Activated CD4-positive, CD25-positive, alpha-beta regulatory T cell treated with anti-CD3 and anti-CD28 coated beads, Interleukin-2, amount 50 U/mL, for 16 hours (primary cell): ENCODE data around the gene RESF1.
"Not testable (repeated sequence)": the region's sequence is repeated elsewhere in the genome, so short reads cannot be mapped to it uniquely, and the experiment has no call there.

ENCODE experiments used
- DNase-seq: peaks from one replicate; pipeline ENCODE4 v3.0.0-alpha.2; 2020; ENCODE audit warnings: low read depth, low spot score

The RESF1 gene, protein sequence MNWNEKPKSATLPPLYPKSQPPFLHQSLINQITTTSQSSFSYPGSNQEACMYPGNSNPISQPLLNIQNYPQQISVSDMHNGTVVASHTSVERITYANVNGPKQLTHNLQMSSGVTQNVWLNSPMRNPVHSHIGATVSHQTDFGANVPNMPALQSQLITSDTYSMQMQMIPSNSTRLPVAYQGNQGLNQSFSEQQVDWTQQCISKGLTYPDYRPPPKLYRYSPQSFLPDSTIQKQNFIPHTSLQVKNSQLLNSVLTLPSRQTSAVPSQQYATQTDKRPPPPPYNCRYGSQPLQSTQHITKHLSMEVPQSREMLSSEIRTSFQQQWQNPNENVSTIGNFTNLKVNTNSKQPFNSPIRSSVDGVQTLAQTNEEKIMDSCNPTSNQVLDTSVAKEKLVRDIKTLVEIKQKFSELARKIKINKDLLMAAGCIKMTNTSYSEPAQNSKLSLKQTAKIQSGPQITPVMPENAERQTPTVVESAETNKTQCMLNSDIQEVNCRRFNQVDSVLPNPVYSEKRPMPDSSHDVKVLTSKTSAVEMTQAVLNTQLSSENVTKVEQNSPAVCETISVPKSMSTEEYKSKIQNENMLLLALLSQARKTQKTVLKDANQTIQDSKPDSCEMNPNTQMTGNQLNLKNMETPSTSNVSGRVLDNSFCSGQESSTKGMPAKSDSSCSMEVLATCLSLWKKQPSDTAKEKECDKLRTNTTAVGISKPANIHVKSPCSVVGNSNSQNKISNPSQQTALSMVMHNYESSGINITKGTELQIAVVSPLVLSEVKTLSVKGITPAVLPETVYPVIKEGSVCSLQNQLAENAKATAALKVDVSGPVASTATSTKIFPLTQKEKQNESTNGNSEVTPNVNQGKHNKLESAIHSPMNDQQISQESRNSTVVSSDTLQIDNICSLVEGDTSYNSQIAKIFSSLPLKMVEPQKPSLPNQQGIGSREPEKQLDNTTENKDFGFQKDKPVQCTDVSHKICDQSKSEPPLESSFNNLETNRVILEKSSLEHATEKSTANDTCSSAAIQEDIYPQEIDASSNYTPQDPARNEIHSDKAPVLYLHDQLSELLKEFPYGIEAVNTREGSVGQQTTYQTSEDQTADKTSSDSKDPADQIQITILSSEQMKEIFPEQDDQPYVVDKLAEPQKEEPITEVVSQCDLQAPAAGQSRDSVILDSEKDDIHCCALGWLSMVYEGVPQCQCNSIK (N-terminal part only)

GRCh38 chr12:31959161-31959700, at the start of gene RESF1:
RESF1 (plus strand) TSS chr12:31959415; CDS start chr12:31980956, 21,541 bp downstream.
- peak; percentile 53 for DNase-seq

GRCh38 chr12:31914927-31915326, 44.3 kb upstream of the RESF1 start:
- DNase-seq: no peak

- no peak for DNase-seq
Observed at GRCh38 chr12:31915446-31915845, 43.8 kb upstream of the RESF1 start.

DNA sequence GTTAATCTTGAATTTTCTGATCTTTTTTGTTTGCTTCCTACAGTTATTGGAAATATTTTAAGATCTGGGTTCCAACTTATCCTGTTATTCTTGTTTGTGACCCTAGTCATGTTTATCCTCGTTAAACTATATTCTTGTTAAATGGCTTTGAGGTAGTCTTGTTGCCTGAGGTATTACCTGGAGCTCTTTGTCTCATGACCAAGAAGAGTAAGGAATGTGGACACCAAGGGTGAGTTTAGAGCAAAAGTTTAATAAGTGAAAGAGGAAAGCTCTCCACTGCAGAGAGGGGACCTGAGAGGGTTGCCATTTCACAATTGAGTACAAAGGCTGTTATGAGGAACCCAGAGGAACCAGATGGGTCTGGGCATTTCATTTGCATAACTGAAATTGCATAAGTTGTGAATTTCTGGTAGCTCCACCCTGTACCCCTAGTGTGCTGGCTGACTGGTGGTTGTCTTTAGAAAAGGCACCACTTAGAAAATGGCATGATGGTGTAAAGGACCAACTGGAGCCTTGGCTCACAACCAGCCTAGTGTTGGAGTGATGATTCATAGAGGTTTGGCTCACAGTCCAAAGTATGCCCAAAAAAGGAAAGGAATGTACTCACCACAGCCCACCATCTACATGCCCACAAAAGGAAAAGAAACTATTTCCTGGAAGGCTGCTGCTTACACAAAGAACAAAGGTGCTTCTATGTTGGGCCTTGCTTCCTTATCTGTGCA, 36.7 kb upstream of the RESF1 start:
- no peak for DNase-seq

GRCh38 chr12:31923063-31923412, 36.2 kb upstream of the RESF1 start:
- no peak for DNase-seq

- DNase-seq: no peak
Observed at GRCh38 chr12:31928246-31929026, 30.8 kb upstream of the RESF1 start.

DNA sequence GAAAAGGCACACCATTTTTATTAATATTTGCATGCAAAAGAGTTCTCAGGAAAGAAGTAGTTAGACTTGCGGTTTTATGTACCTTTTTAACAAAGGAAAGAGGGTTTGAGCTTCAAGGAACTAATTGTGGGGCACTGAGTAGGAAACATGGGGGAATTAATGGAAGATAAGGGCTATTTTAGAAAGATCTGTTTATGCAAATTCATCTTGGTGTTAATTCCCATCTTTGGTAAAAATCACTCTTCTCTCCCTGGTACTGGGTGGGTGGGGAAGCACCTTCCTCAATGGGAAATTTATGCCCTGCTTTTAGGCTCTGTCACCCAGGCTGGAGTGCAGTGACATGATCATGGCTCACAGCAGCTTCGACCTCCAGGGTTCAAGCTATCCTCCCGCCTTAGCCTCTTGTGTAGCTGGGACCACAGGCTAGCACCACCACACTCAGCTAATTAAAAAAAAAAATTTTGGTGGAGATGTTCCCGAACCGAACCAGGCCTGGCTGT, 30.1 kb upstream of the RESF1 start:
- no peak for DNase-seq

DNA sequence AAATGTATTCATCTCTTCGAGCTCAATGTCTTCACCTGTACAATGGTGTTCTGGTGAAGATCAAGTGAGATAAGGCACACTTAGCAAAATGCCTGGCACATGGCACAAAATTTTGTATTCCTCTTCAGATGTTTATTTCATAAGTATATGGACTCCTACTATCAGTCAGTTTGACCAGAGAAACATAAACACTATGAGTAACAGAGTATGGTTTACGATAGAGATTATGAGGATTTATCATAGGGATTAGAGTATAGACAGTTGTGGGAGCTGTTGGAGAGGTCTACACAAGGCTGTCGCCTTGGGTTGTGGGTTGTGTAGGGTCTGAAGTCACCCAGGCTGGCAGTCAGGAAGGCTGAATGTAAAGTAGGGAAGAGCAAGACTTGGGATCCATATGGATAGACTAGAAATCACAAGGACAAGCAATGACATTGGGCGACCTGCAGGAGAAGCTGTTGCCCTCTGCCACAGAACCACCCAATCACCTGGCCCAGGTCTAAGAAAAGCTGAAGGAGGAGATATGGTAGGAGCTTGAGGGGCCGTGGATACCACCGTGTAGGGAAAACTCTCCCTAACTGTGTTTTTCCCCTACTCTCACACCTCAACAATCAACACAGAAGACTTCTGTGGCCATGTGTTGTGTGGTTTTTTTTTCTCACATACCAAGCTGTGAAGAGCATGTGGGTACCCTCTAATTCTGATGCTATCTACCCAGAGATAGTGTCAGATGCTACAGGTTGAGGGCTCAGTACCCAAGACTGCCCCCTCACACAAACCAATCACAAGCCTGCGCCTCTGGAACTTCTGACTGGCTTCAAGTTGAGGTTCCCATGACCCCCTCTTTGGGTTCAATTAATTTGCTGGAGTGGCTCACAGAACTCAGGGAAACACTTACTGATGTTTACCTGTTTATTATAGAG, 27.2 kb upstream of the RESF1 start:
- no peak for DNase-seq

DNA sequence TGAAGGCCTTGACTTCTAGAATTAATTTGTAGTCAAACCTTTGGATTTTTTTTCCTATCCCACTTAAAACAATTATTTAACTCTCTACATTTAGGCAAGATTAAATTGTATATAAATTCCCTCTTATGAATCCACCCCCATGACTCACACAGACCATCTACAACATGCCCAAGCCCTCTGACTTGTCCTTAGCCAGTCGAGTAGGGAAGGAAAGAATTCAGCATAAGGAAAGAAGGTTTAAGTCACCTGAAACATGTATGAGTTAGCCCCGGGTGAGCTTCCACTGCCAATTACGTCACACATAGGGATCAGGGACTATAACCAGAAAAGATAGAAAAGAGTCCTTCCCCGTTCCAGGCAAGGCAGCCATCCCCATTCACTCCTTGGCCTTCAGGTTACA, 14.9 kb upstream of the RESF1 start:
- no peak for DNase-seq

GRCh38 chr12:31947971-31948370, 11.2 kb upstream of the RESF1 start:
- no peak for DNase-seq

DNA sequence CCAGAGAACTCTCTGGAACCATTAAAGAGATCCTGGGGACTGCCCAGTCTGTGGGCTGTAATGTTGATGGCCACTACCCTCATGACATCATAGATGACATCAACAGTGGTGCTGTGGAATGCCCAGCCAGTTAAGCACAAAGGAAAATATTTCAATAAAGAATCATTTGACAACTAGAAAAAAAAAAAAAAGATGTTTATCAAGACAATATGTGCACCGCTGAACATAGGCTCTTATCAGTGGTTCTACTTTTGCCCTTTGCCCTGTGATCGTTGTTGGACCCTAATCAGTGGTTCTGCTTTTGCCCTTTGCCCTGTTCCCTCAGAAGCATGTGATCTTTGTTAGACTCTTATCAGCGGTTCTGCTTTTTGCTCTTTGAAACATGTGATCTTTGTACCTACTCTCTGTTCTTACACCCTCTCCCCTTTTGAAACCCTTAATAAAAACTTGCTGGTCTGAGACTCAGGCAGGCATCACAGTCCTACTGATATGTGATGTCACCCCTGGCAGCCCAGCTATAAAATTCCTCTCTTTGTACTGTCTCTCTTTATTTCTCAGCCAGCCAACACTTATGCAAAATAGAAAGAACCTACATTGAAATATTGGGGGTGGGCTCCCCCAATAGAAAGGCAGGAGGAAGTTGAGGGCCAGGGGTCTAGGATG, 10.4 kb upstream of the RESF1 start:
- not testable (repeated sequence) for DNase-seq

DNA sequence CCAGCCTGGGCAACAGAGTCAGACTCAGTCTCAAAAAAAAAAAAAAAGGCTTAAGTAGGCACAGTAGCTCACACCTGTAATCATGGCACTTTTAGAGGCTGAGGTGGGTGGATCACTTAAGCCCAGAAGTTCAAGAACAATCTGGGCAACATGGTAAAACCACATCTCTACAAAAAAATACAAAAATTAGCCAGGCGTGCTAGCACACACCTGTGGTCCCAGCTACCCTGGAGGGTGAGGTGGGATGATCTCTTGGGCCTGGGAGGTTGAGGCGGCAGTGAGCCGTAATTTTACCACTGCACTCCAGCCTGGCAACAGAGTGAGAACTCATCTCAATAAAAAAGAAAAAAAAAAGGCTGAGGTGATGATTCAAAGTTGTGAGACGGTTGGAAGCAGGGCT, 9.1 kb upstream of the RESF1 start:
- no peak for DNase-seq

GRCh38 chr12:31950492-31950891, 8.7 kb upstream of the RESF1 start:
- no peak for DNase-seq

GRCh38 chr12:31951008-31951407, 8.2 kb upstream of the RESF1 start:
- DNase-seq: no peak

- DNase-seq: no peak
Observed at GRCh38 chr12:31951939-31952338, 7.3 kb upstream of the RESF1 start.

GRCh38 chr12:31952418-31952817, 6.8 kb upstream of the RESF1 start:
- DNase-seq: no peak

- DNase-seq: no peak
Observed at GRCh38 chr12:31954925-31955858, 4.0 kb upstream of the RESF1 start.
